ENCODE measurements around the gene LRP1B.

LRP1B gene

GRCh38 chr2:141660232-141660631 is 470.6 kb downstream of the LRP1B start:
- DNase-seq (ENCODE audit: low read depth) = no peak

- no peak for DNase-seq (ENCODE audit: low read depth)
Measured at GRCh38 chr2:141654311-141654710, 476.5 kb downstream of the LRP1B start.

GRCh38 chr2:141653184-141653583 is 477.6 kb downstream of the LRP1B start:
- DNase-seq (ENCODE audit: low read depth) = no peak

- DNase-seq (ENCODE audit: low read depth) = no peak
Measured at GRCh38 chr2:141652308-141652707, 478.5 kb downstream of the LRP1B start.

- no peak for DNase-seq (ENCODE audit: low read depth)
Measured at GRCh38 chr2:141647353-141647752, 483.5 kb downstream of the LRP1B start.

GRCh38 chr2:141641462-141641861 is 489.4 kb downstream of the LRP1B start:
- DNase-seq (ENCODE audit: low read depth) = no peak

GRCh38 chr2:141639809-141640208 is 491.0 kb downstream of the LRP1B start:
- no peak for DNase-seq (ENCODE audit: low read depth)

- no peak for DNase-seq (ENCODE audit: low read depth)
Measured at GRCh38 chr2:141633132-141633531, 497.7 kb downstream of the LRP1B start.

GRCh38 chr2:141630407-141630930 is 500.3 kb downstream of the LRP1B start:
- DNase-seq (ENCODE audit: low read depth) = no peak

- no peak for DNase-seq (ENCODE audit: low read depth)
Measured at GRCh38 chr2:141620372-141620771, 510.4 kb downstream of the LRP1B start.

GRCh38 chr2:141618457-141618856 is 512.4 kb downstream of the LRP1B start:
- DNase-seq (ENCODE audit: low read depth) = no peak

- DNase-seq (ENCODE audit: low read depth) = no peak
Measured at GRCh38 chr2:141611981-141612380, 518.8 kb downstream of the LRP1B start.

- no peak for DNase-seq (ENCODE audit: low read depth)
Measured at GRCh38 chr2:141611176-141611571, 519.6 kb downstream of the LRP1B start.

GRCh38 chr2:141610564-141611175 is 520.1 kb downstream of the LRP1B start:
- DNase-seq (ENCODE audit: low read depth) = no peak

- no peak for DNase-seq (ENCODE audit: low read depth)
Measured at GRCh38 chr2:141605163-141605562, 525.7 kb downstream of the LRP1B start.

GRCh38 chr2:141601511-141602152 is 529.2 kb downstream of the LRP1B start:
- no peak for DNase-seq (ENCODE audit: low read depth)

GRCh38 chr2:141599721-141600120 is 531.1 kb downstream of the LRP1B start:
- no peak for DNase-seq (ENCODE audit: low read depth)

GRCh38 chr2:141598982-141599381 is 531.8 kb downstream of the LRP1B start:
- no peak for DNase-seq (ENCODE audit: low read depth)

- no peak for DNase-seq (ENCODE audit: low read depth)
Measured at GRCh38 chr2:141595316-141595920, 535.4 kb downstream of the LRP1B start.

GRCh38 chr2:141591787-141592186 is 539.0 kb downstream of the LRP1B start:
- DNase-seq (ENCODE audit: low read depth) = no peak

GRCh38 chr2:141590620-141591019 is 540.2 kb downstream of the LRP1B start:
- no peak for DNase-seq (ENCODE audit: low read depth)

- no peak for DNase-seq (ENCODE audit: low read depth)
Measured at GRCh38 chr2:141589314-141589713, 541.5 kb downstream of the LRP1B start.

GRCh38 chr2:141586985-141587384 is 543.8 kb downstream of the LRP1B start:
- no peak for DNase-seq (ENCODE audit: low read depth)

Measured in GM04503 (cell line).